Limb (tissue), 2 donors: ENCODE data around the gene C2orf92.

Source experiments
- DNase-seq, 2 donors: peaks; one replicate each; pipeline ENCODE4 v3.0.0-alpha.2; 2016; ENCODE audit errors: extremely low spot score in 2 of 2

Gene C2orf92

DNA sequence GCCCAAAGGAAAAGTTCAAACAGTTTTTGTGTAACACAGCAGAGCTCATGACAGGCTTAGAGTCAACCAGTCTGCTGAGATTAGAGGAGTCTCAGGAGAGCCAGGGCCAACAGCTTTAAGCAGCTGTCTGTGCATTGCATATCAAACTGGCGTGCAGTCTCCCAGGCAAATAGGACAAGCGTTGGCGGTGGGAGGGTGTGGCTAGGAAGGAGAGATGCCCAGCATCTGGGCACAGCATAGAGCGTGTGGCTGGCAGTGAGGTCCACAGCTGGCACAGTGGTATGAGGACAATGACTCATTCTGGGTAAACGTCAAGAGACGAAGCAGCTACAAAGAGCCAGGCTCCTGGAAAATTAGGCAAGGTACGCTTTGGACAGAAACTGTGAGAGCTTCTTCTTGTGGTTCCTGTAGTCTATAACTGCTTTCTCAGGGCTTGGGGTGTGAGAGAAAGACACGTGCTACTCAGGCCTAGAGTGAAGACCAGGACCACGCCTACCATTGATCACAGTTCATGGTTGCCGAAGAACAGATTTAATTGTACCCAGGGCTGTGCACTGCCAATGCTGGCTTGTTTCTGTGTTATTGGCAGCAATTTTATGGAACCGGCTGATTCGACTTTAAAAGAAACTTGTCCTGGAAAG, 58.7 kb downstream of the C2orf92 start:
- DNase-seq, result peak; percentile 51 to 79

GRCh38 chr2:97730245-97730644, 60.7 kb downstream of the C2orf92 start:
- no peak for DNase-seq

- DNase-seq, result no peak
Measured at GRCh38 chr2:97731274-97732020, 61.9 kb downstream of the C2orf92 start.

- DNase-seq, result no peak
Measured at GRCh38 chr2:97732436-97733340, 63.2 kb downstream of the C2orf92 start.

GRCh38 chr2:97733341-97734035, 64.0 kb downstream of the C2orf92 start:
- DNase-seq, result no peak

DNA sequence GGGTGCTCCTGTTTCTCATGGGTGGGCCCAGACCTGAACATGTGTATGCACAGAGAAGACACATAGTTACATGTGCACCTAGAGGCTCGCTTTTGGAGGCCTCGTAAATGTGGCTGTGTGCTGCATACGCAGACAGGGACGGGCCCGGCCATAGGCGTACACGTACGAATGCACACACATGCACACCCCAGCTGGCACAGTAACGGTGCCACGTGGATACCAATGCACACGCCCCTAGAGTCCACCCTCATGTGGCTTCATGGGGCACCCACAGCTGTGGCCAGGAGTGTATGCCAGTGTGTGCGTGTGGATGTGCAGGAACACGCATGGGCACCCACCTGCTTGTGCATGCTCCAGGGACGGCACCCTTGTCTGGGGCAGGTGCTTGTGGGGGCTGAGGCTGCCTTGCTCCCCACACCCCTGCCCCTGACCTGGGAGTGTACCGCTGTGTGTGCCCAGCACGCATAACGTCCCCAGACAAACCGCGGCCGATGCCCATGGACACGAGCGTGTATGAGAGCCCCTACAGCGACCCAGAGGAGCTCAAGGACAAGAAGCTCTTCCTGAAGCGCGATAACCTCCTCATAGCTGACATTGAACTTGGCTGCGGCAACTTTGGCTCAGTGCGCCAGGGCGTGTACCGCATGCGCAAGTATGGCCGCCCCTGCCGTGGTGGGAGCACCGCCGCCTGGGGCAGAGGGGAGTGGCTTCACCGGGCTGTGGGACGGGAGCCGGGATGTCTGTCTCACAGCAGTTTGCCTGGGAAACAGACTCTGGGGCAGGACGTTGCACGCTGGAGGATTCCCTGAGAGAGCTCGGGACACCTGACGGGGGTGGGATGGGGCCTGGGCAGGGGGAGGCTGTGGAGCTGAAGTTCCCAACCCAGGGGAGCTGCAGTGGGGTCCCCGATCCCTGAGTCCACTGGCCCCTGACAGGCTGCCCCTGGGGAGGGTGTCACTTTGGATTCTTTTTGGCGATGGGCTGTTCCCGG, 64.8 kb downstream of the C2orf92 start:
- DNase-seq, result no peak

GRCh38 chr2:97735161-97735561, 65.6 kb downstream of the C2orf92 start:
- no peak for DNase-seq

- no peak for DNase-seq
Measured at GRCh38 chr2:97736185-97736584, 66.7 kb downstream of the C2orf92 start.

GRCh38 chr2:97736608-97737330, 67.3 kb downstream of the C2orf92 start:
- DNase-seq, result no peak

GRCh38 chr2:97737421-97738178, 68.1 kb downstream of the C2orf92 start:
- no peak for DNase-seq

DNA sequence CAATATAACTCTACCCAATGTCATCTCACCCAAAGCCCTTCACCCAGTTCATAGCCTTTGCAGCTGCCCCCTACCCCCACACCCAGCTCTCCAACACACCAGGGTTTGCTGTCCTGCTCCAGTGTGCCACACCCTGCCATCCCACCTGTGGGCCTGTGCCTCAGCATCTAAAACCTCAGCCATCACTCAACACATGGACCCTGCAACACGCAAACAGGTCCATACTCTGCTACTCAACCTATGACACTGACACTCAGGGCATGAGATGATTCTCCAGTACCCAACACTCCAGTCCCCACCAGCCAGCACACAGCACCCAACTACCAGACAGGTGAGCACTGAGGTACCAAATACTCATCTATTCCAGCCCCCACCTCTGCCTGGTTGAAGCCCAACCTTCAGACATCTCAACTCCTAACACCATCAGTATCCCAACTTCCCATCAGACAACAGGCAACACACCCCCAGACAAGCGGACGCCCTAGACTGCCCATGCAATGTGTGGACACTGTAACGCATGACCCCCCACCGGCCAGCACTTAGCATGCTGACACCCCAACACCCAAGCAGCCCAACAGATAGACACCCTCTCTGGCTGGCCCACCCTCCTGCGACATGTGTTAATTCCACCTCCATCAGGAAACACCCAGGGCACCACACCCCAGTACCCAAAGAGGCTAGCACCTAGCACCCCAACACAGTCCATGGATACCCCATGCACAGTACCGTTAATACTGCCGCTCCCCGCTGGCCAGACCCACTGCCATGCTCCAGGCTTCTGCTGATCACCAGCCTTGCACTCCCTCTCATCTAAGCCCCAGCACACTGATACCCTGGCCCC, 68.9 kb downstream of the C2orf92 start:
- DNase-seq, result no peak

DNA sequence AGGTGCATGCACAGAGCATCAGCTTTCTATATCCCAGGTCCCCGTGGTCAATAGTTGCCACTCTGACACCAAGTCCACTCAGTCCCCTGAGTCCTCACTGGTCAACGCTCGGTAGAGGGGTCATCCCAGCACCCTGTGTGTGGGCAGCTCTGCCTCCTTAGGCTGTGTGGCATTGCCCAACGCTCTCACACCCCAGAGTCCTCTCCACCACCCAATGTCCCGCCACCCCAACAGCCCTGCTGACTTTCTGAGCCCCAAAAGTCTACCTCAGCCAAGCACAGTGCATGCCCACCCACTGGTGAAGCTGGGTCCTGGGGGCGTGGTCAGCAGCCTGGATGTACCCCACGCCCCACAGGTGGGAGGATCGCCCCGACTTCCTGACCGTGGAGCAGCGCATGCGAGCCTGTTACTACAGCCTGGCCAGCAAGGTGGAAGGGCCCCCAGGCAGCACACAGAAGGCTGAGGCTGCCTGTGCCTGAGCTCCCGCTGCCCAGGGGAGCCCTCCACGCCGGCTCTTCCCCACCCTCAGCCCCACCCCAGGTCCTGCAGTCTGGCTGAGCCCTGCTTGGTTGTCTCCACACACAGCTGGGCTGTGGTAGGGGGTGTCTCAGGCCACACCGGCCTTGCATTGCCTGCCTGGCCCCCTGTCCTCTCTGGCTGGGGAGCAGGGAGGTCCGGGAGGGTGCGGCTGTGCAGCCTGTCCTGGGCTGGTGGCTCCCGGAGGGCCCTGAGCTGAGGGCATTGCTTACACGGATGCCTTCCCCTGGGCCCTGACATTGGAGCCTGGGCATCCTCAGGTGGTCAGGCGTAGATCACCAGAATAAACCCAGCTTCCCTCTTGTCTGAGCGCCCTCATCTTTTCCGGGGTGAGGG, 69.7 kb downstream of the C2orf92 start:
- no peak for DNase-seq

- DNase-seq, result no peak
Measured at GRCh38 chr2:97739893-97740245, 70.4 kb downstream of the C2orf92 start.

- no peak for DNase-seq
Measured at GRCh38 chr2:97740590-97741182, 71.2 kb downstream of the C2orf92 start.

GRCh38 chr2:97741251-97741650, 71.7 kb downstream of the C2orf92 start:
- no peak for DNase-seq

DNA sequence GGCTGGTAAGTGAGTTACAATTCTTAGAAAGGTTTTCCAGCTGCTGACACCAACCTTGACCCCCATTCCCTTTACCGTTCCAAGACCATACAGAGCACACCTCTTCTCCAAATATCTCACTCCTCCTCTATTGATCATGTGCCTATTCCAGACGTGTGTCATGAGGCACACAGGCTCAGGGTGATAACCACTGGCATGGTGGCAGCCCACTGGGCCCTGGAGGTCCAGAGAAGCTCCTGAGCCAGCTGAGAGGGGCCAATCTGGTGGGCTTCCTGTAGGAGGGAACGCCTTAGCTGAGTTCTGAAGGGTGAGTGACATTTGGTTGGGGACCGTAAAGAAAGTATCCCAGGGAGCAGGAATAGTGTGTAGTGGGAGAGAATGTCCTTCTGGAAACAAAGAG, 72.2 kb downstream of the C2orf92 start:
- DNase-seq, result no peak

DNA sequence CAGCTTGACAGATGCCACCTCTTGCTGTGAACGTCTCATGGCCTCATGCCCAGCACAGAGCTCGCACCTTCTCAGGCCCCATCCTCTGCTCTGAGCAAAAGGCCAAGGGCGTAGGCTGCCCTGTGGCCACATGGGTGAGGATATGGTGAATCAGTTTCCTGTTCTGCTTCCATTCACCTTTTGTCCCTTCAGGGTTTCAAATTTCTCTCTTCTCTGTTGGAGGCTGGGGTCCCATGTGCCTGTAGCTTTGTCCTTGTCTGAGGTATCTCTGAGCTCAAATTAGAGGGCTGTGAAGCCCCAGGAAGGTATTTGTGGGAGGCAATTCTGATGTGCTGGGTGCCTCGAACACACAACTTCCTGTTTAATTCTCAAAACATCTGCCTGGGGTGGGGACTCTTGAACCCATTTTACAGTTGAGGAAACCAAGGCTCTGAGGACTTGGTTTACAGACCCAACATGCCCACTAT, 72.9 kb downstream of the C2orf92 start:
- DNase-seq, result no peak
